GM21723 (cell line): ENCODE measurements around the gene KHDRBS2.

Experiments used
- ATAC-seq: cut with Tn5 transposase; IDR thresholded peaks from one replicate; pipeline ENCODE4 v1.9.1; 2021; ENCODE audit warnings: mild to moderate bottlenecking, moderate library complexity; ENCODE audit not compliant: unreplicated experiment

Gene KHDRBS2

DNA sequence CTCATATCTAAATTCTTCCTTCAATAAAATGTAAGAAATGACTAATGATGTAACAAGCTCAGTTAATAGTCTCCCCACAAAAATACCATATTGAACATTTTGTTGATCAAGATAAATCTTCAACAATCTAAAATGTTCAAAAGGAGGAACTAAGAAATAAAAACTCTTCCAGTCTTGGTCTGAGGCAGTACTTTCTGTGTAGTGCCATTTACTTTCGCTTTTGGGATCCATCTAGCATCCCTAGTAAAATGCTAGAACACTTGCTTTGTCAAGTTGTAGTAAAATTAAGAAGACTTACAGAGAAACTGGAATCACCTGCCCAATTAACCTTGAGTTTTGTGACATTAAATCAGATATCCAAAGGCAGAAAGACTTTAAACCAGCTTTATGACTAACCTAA, 246.4 kb downstream of the KHDRBS2 start:
- no peak for ATAC-seq

DNA sequence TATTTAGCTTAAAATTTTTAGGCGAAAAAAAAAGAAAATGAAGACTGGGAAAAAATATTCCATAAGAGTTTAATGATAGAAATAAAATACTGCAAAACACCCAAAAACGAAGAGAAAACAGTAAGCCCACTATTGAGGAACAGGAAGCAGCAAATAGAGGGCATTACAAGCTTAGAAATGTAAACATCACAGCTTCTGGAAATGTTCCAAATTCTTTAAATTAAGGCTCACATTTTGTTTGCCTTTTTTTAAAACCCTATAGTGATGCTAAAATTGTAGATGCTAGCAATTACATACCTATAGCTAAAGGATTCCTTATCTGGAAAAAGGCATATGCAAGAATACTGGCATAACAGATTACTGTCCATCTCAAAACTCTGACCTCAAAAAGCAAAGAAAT, 248.6 kb downstream of the KHDRBS2 start:
- no peak for ATAC-seq

DNA sequence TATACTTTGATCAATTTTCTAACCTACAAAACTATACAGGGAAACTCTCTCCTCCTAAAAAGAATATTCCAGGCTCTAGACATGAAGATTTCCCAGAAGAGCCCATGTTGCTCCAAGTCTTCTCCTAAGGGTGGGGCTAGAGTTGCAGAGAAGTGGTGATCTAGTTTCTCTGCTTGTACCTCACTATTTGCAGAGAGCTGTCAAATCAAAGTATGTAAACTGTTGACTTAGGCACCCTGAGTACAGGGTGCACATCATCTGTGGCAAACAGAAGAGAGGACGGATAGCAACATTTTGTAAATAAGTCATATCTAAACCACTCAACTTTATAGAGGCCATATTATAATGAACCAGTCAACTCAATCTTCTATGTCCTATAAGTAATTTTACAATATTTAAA, 250.1 kb downstream of the KHDRBS2 start:
- ATAC-seq, result no peak

DNA sequence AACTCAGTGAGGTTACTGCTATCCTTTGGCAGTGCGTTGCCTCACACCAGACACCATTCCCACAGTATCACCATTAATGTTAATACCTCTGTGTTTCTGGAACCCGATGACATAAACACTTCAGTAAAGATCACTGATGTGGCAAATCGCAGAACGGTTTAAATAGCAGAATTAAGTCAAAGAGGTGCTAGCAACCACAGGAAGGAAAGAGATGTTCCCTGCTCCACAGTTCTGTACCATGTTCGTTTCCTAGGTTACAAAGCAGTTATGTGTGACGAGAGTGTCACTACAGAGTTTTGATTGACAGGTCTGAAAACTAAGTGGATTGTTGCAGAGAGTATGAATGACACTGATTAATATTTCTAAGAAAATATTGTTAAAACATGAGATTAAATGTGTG, 272.3 kb downstream of the KHDRBS2 start:
- no peak for ATAC-seq

GRCh38 chr6:62009445-62009844, 276.6 kb downstream of the KHDRBS2 start:
- no peak for ATAC-seq

DNA sequence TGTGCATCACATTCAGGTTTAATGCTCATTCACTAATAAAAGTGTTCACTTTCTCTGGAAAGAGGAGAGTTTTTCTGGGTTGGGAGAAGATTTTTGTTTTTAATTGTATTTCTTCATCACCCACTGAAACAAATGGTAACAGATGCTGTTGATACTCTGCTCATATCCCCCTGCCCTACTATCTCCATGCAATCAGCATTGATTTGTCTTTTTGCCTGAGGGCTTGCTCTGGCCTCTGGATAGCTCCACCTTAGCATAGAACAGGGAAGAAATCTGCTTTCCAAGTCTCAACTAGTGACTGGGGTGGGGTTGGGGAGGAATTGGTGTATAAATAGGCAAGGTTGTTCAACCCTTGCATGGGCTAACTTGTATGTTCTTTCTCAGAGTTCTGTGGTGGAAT, 296.4 kb downstream of the KHDRBS2 start:
- no peak for ATAC-seq

DNA sequence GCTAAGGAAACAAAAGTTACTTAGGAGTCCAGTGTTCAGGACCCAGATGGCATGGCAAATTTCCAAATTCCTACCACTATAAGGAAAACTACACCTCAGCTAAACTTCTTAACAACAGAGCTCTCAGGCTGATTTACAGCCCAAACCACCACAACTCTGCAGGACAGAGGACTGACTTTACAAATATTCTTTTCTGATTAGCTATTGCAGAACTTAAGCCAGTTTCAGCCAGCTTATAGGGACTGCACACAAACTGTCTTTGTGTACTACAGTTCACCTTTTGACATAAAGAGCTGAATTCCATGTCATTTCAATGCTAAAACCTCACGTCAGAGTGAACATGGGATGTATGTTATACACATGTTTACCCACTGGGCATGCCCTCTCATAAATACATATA, 305.4 kb downstream of the KHDRBS2 start:
- no peak for ATAC-seq

- no peak for ATAC-seq
These were observed 308.1 kb downstream of the KHDRBS2 start for GRCh38 chr6:61977947-61978346.

DNA sequence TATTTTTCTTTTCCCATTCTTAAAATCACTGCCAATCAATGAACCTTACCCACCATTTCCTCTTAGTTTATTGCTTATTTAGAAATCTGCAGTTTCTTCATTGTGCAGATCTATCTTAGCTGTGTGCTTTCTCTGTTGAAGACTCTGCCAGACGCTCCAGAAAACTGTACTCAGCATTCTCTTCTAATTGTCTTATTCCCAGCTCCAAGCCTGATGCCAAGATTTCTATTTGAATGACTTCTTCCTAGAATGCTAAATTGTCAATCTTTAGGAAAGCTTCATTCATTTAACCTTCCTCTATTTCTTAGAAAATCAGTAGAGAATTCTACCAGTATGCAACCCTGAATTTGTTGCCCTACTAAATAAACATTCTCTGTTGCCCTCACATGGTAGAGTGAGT, 308.9 kb downstream of the KHDRBS2 start:
- ATAC-seq, result no peak

GRCh38 chr6:61959196-61959595, 326.8 kb downstream of the KHDRBS2 start:
- ATAC-seq, result no peak

DNA sequence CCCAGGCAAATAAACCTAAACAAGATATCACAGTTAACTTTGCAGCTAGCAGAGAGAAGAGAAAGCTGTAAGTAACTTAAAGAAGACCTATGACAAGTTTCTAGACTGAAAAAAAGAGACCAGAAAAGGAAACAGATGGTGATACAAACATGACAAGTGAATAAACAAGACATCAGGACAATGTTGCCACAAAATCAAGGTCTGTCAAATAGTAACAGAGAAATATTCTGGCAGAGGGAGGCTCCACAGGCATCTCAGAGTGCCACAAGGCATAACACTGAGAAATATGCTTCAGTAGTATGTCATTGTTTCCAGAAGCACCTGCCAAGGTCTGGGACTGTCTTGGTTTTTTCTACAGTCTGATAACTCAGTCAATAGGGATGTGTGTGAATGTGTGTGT, 332.2 kb downstream of the KHDRBS2 start:
- ATAC-seq, result no peak

- no peak for ATAC-seq
These were observed 334.4 kb downstream of the KHDRBS2 start for GRCh38 chr6:61951586-61951985.

DNA sequence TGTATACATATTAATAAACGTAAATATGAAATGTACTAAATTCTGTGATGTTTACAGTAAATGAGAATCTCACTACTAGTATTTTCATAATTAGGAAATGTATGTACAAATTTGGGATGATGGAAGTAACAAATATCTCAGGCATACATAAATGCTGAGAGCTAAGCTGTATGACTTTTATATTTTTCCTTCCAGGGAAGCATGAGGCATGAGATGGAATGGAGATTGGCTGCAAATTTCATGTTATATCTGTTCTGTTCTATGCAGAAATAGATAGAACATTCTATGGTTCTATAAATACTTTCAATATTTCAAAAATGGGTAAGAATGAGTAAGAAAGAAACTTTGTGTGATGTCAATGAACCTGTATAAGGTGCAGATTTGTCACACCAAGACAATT, 335.2 kb downstream of the KHDRBS2 start:
- no peak for ATAC-seq

- ATAC-seq, result no peak
These were observed 336.1 kb downstream of the KHDRBS2 start for GRCh38 chr6:61949971-61950370.

DNA sequence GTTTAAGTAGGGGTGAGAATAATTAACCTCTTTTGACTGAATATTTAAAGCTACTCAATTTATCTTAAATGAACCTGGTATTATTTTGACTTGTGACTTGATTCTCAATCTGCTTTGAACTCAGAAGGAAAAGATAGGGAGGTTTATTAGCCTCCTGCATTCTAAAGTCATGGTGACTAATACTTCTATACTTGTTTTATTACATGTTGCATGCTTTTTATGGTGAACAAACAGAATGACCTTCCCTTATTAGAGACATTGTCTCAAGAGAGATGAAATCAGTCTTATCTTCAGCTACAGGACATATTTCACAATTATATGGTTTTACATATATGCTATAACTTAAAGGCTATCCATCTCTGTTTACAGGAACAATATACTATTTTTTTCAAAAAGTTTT, 336.9 kb downstream of the KHDRBS2 start:
- ATAC-seq, result no peak

DNA sequence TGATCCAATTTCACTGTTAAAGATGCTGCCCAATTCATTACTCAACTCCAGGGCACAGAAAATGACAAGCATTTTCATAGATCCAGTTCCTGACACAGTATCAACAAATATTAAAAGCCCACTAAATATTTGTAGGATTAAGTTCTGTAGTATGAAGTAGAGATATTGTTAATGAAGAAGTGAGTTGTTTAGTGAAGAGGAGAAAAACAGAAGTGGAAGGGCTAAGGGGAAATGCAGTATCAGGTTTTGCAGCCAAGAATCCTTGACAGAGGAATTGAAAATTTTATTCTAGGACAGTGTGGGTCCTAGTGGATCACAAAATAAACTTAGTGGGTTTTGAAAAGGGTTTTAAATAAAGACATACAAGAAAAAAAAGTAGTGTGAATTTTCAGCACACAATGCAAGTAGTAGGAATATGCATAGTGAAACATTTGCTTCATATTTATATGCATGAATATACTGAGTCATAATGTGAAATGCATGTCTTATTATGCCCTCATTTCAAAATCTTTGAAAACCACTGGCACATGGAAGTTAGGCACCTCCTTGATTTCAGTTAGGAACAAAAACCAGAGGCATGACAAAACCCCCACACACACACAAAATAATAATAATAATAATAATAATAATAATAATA, 338.6 kb downstream of the KHDRBS2 start:
- ATAC-seq, result no peak

GRCh38 chr6:61940919-61941318, 345.1 kb downstream of the KHDRBS2 start:
- ATAC-seq, result no peak

GRCh38 chr6:61935242-61935846, 350.7 kb downstream of the KHDRBS2 start:
- no peak for ATAC-seq

DNA sequence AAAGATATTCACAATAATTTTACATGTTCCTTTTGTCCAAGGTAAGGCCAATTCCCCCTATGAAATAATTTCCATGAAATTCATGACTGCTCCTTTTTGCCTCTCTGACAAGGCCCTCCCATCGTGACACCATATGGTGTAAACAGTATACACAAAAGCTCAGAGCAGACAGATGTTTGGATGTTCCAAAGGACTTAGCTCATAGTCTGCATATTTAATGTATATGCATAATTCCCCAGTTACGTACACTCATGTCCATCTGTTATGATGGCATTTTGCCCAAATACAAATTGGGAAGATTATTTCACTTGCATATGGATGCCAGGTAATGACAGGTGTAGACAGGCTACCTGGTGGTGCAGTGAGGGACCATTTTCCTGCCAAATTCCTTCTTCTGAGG, 376.5 kb downstream of the KHDRBS2 start:
- no peak for ATAC-seq

GRCh38 chr6:61901748-61902147, 384.3 kb downstream of the KHDRBS2 start:
- no peak for ATAC-seq

- no peak for ATAC-seq
These were observed 391.5 kb downstream of the KHDRBS2 start for GRCh38 chr6:61894536-61894935.

- no peak for ATAC-seq
These were observed 398.6 kb downstream of the KHDRBS2 start for GRCh38 chr6:61887423-61887822.

GRCh38 chr6:61886608-61887259, 399.3 kb downstream of the KHDRBS2 start:
- no peak for ATAC-seq
